ENCODE results near the gene FALEC. TPM values are rescaled to one million over a fixed set of nuclear protein-coding genes. Genes with fewer than 3 reads are reported as not detected.

Gene FALEC
- total and polyA plus RNA-seq, 9 of the 15 experiments (the other 6 are each of a cell fraction or from before 2014, with no cell fraction given): 0.15 to 1.8 (median 0.53) TPM; not detected in 5

GRCh38 chr1:150507912-150508864 lies 7.4 kb upstream of the FALEC start, which contains the start of gene ECM1 (continued):
- no peak for TF ChIP-seq RBM22 (IDR thresholded peaks at IDR 0.05; ENCODE audit: low read depth, low read length, poor library complexity, severe bottlenecking)
- no peak for TF ChIP-seq NR3C1 (CRISPR knock-in tag; IDR thresholded peaks at IDR 0.05)
- no peak for TF ChIP-seq MTF1 (CRISPR knock-in tag; IDR thresholded peaks at IDR 0.05; ENCODE audit: borderline replicate concordance)
- TF ChIP-seq, protein P1, sequence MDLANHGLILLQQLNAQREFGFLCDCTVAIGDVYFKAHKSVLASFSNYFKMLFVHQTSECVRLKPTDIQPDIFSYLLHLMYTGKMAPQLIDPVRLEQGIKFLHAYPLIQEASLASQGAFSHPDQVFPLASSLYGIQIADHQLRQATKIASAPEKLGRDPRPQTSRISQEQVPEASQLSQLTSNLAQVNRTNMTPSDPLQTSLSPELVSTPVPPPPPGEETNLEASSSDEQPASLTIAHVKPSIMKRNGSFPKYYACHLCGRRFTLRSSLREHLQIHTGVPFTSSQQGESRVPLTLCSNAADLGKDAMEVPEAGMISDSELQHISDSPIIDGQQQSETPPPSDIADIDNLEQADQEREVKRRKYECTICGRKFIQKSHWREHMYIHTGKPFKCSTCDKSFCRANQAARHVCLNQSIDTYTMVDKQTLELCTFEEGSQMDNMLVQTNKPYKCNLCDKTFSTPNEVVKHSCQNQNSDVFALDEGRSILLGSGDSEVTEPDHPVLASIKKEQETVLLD (IDR thresholded peaks at IDR 0.05): no peak; the same call in 1 of the 2 replicates
- TF ChIP-seq ESRRA (IDR thresholded peaks at IDR 0.05; ENCODE audit: borderline replicate concordance, low read depth): peak; percentile 99
- TF ChIP-seq MTA3 (IDR thresholded peaks at IDR 0.05; ENCODE audit: borderline replicate concordance): 0 out of 2 replicates have a peak, but pooled peaks have one; percentile 19
- TF ChIP-seq MAFF (IDR thresholded peaks at IDR 0.05; ENCODE audit: low read length): peak; percentile 25; the same call in 1 of the 2 replicates
- TF ChIP-seq TOE1 (IDR thresholded peaks at IDR 0.05; ENCODE audit: borderline replicate concordance): no peak
- no peak for TF ChIP-seq TOE1 (CRISPR knock-in tag; IDR thresholded peaks at IDR 0.05; ENCODE audit: borderline replicate concordance, low read depth)
- TF ChIP-seq E4F1 (CRISPR knock-in tag; IDR thresholded peaks at IDR 0.05; ENCODE audit: borderline replicate concordance): no peak
- peak; percentile 57 for TF ChIP-seq DACH1 (IDR thresholded peaks at IDR 0.05; ENCODE audit: partially characterized antibody)
- TF ChIP-seq ZFP36 (IDR thresholded peaks at IDR 0.05; ENCODE audit: low read depth, low read length, partially characterized antibody): no peak
- TF ChIP-seq BRF1 (IDR thresholded peaks at IDR 0.05; ENCODE audit: borderline replicate concordance, extremely low read depth, insufficient read length): no peak
- TF ChIP-seq ARNT (IDR thresholded peaks at IDR 0.05): 0 out of 4 replicates have a peak, but pooled peaks of 1 of the 2 experiments have one; percentile 20
- no peak for TF ChIP-seq KLF10 (CRISPR knock-in tag; IDR thresholded peaks at IDR 0.05)
- TF ChIP-seq, protein P2, sequence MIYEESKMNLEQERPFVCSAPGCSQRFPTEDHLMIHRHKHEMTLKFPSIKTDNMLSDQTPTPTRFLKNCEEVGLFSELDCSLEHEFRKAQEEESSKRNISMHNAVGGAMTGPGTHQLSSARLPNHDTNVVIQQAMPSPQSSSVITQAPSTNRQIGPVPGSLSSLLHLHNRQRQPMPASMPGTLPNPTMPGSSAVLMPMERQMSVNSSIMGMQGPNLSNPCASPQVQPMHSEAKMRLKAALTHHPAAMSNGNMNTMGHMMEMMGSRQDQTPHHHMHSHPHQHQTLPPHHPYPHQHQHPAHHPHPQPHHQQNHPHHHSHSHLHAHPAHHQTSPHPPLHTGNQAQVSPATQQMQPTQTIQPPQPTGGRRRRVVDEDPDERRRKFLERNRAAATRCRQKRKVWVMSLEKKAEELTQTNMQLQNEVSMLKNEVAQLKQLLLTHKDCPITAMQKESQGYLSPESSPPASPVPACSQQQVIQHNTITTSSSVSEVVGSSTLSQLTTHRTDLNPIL (CRISPR knock-in tag; IDR thresholded peaks at IDR 0.05): no peak
- no peak for TF ChIP-seq HNRNPK (IDR thresholded peaks at IDR 0.05; ENCODE audit: low read depth, low read length, poor library complexity, severe bottlenecking)
- TF ChIP-seq ZNF551 (CRISPR knock-in tag; IDR thresholded peaks at IDR 0.05): no peak
- no peak for TF ChIP-seq TAF15 (IDR thresholded peaks at IDR 0.05; ENCODE audit: low read depth, low read length)
- no peak for TF ChIP-seq ZNF124 (CRISPR knock-in tag; IDR thresholded peaks at IDR 0.05)

All from K562 (cell line).